ENCODE data around the gene AMBRA1.

The AMBRA1 gene

GRCh38 chr11:46393759-46394158, 200.1 kb downstream of the AMBRA1 start:
- DNase-seq (ENCODE audit: low read depth), result no peak

- no peak for DNase-seq (ENCODE audit: low read depth)
Observed at GRCh38 chr11:46393231-46393616, 200.6 kb downstream of the AMBRA1 start.

GRCh38 chr11:46392421-46393230, 201.2 kb downstream of the AMBRA1 start:
- peak; percentile 57 for DNase-seq (ENCODE audit: low read depth)

DNA sequence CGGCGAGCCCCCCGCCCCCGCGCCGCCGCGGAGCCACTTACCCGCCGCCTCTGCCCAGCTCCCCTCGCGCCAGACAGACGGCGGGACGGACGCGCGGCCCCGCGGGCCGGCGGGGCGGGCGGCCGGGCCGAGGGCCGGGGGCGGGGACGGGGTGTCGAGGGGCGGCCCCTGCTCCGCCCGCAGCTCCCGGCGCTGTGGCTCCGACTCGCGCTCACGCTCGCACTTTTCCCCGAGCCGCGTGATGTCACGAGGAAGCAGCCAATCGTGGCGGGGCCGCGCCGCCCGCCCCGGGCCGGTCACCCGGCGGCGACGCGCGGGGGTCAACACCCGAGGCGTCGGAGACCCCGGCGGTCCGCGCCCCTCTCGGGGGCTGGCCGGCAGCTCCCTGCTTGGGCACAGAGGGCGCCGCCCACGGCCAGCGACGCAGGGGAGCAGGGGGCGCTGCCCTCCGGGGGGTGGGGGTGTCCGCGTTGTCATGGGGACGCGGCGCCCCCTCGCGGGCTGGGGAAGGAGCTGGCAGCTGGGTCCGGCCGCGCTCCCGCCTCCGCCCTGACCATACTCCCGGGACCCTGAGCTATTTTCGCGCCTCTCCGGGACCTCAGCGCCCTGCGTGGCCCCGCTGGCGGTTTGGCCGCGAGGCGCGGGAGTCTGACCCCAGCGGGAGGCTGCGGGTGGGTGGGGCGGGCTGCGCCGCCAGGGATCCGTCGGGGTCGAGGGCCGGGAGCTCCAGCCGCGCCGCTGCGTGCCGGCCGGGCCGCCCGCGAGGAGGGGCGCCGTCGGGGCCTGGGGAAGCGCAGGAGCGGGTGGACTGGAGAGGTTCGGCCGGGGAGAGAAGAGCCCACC, 202.0 kb downstream of the AMBRA1 start, which contains the start of gene CHRM4:
Gene CHRM4, minus strand, starts transcription at position 199 of the 843 bp plus-strand sequence. CDS start 5,219 bp downstream, outside the sequence.
- no peak for DNase-seq (ENCODE audit: low read depth)

GRCh38 chr11:46391186-46391577, 202.6 kb downstream of the AMBRA1 start:
- no peak for DNase-seq (ENCODE audit: low read depth)

DNA sequence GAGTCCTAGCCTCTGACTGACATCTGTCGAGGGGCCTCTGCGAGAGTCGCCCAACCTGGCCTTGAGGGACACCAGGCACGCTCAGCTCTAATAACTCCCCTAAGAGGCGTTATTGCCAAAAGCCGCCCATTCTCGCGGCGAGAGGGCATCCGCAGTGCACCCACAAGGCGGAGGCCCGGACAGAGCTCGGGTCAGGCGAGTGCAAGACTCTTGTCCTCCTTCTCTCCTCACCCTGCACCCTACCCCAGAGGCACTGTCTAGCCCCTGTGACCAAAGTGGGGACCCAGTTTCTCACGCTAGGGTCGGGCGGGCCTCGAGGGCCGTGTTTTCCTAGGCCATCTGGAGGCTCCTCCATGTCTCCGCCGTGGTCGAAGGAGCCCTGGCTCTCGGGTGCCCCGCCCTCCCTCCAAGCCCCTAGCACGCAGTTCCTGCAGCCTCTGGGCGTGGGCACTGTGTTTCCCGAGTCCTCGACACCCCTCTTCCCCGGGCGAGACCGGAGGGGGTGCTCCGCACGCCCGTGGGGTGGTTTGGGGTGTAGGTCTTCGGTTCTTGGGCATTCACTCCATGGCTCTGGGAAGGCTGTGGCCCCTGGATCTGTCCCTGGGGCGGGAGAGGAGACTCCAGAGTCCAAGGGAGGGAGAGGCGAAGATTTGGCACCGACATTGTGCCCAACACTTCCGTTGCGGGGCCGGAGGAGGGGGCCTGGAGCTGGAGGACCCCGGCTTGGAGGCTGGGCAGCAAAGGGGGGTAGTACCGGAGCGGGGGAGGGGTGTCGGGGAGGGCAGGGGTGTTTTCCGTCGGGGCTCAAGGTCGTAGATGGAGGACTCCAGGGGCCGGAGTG, 203.3 kb downstream of the AMBRA1 start:
- DNase-seq (ENCODE audit: low read depth), result no peak

GRCh38 chr11:46389450-46390330, 204.1 kb downstream of the AMBRA1 start:
- no peak for DNase-seq (ENCODE audit: low read depth)

DNA sequence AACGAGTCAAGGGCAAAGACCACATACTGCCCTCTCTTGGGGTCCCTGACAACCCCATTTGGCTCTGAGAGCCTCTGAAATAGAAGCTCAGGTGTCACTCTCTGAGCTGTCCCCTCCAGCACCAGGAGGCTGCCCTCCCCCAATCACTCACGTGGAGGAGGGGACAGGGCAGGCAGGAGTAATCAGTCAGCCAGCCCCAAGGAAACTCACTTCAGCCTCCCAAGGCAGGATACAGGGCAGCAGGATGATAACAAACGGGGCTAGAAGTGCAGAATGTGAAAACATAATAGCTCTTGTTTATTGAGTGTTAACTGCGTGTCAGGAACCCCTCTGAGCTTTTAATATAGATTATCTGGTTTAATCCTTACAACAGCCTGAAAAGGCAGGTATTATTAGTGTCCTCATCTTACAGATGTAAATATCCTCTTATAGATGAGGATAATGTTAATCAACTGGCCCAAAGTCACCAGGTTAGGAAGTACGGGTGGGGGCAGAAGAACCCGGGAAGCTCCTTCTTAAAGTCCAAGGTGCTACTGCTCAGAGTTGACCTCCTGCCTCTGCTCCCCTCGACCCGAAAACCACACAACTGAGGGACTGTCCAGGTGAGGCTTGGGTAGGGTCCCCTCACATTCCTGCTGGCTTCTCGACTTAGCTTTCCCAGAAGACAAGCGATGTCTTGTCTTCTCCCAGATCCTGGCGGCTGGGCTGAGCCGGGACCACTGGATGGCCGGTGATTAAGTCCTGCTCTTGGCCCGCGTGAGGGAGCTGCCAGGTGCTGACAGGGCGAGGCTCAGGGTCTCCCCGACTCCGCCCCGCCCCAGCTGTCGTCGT, 205.0 kb downstream of the AMBRA1 start:
- DNase-seq (ENCODE audit: low read depth), result no peak

GRCh38 chr11:46387919-46388618, 205.8 kb downstream of the AMBRA1 start:
- DNase-seq (ENCODE audit: low read depth), result no peak

- DNase-seq (ENCODE audit: low read depth), result no peak
Observed at GRCh38 chr11:46387456-46387855, 206.4 kb downstream of the AMBRA1 start.

DNA sequence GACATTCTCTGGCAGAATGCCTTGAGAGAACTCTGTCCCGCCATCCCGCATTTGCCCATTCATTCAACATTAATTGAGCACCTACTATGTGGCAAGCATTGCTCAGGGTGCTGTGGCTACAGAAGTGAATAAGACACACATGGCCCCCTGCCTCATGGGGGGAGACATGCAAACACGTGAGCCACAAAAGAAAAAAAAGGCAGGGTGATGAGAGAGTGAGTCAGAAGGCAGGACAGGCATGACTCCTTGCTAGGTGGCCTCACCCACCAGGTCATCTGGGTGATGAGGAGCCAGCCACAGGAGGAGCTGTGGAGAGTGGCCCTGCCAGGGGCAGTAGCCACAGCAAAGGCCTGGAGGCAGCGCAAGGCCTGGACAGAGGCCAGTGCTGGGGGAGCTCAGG, 207.1 kb downstream of the AMBRA1 start:
- DNase-seq (ENCODE audit: low read depth), result no peak

DNA sequence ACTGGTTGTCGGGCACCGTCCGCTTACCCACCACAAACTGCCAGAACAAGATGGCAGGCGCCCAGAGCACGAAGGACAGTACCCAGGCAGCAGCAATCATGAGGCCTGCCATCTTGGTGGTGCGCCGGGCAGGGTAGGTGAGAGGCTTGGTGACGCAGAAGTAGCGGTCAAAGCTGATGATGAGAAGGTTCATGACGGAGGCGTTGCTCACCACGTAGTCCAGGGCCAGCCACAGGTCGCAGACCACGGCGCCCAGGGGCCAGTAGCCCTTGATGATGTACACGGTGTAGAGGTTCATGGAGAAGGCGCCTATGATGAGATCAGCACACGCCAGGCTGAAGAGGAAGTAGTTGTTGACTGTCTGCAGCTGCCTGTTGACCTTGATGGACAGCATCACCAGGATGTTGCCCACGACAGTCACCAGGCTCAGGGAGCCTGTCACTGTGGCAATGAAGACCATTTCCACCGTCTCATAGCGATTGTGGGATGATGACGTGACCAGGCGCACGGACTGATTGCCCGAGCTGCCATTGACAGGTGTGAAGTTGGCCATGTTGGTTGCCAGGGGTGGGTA, 207.7 kb downstream of the AMBRA1 start:
- no peak for DNase-seq (ENCODE audit: low read depth)

DNA sequence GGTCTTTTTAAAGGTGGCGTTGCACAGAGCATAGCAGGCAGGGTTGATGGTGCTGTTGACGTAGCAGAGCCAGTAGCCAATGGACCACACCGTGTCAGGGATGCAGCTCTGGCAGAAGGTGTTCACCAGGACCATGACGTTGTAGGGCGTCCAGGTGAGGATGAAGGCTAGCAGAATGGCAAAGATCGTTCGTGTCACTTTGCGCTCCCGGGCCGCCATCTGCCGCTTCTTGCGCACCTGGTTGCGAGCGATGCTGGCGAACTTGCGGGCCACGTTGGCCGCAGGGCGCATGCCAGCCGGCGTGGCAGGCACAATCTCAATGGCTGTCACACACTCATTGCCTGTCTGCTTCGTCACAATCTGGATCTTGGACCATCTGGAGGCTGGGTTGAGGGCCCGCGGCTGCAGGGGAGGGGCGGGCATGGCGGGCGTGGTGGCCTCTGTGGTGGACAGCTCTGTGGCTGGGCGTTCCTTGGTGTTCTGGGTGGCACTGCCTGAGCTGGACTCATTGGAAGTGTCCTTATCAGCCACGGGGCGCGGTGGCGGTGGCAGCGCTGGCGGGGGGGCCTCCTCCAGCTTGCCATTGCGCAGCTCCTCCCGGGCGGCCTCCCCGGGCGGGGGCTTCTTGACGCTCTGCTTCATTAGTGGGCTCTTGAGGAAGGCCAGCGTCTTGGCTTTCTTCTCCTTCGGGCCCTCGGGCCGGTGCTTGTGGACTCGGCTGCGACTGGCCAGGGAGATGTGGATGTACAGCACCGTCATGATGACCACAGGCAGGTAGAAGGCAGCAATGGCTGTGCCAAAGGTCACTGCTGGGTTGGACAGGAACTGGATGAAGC, 208.4 kb downstream of the AMBRA1 start:
- no peak for DNase-seq (ENCODE audit: low read depth)

DNA sequence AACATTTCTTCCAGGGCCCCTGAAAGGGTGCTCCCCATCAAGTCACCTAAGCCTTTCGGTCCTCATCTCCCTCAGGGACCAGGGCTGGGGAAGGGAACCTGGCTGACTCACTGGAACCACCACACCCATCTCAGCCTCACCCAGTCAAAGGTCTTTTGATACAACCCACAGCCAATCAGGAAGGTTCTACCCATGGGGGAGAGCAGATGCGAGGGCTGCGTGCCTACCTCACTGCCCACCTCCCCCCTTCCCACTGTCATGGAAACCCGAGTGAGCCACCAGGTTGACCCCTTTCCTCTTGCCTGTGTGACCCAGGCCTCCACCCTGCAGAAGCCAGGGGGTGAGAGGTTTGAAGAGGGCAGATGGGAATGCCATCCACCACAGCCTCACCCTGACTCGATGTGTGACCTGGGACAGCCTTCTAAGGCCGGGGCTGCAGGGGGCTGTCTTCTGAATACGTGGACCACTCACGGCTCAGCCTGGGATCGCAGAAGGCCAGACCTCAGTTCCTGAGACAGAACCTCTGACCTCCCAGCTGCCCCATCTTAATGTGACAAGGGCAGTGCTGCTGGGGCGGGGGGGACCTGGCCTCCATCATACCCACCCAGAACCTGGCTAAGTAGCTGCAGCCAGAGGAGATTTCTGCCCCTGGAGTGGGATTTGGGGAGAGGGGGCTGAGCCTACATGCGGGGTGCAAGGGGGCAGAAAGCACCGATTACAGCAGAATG, 209.7 kb downstream of the AMBRA1 start:
- no peak for DNase-seq (ENCODE audit: low read depth)

DNA sequence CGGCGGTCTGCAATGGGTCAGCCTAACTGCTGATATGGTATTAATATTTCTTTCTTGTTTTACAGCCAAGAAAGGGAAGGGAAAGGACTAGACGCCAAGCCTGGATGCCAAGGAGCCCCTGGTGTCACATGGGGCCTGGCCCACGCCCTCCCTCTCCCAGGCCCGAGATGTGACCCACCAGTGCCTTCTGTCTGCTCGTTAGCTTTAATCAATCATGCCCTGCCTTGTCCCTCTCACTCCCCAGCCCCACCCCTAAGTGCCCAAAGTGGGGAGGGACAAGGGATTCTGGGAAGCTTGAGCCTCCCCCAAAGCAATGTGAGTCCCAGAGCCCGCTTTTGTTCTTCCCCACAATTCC, 210.4 kb downstream of the AMBRA1 start:
- no peak for DNase-seq (ENCODE audit: low read depth)

DNA sequence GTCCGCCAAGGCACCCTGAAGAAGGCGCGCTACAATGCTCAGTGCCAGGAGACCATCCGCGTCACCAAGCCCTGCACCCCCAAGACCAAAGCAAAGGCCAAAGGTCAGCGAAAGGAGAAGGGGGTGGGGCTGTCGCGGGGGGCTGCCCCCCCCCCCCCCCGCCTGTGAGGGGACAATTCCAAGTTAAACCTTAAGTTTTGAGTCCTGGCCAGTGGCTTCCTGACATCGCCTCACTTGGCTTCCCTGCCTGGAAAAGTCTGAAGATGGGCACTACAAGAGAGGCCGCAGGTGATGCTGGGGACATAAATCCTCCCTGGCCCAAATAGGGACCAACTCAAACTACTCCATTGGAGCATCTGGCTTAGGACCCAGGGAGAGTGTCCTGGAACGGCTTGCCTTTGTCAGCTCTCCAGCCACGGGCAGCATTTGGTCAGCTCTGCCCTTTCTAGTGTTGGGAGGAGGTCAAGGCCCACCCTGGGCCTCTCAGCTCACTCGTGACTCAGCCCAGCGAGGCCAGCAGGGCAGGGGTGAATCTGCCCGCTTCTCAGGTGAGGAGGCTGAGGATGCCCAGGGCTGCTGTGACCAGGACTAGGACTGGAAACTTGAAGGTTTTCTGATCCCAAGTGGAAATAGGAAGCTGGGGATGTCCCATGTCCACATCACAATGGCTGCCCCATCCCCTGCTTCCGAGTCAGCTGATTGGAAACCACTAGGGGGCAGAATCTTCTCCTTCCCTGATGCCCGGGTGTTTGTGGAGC, 211.0 kb downstream of the AMBRA1 start:
- no peak for DNase-seq (ENCODE audit: low read depth)
